HepG2 (cell line): ENCODE data around the gene OGFOD3. TPM values are rescaled to one million over a fixed set of nuclear protein-coding genes. Genes with fewer than 3 reads are reported as not detected.
A peak's percentile ranks its signal among the peaks of the same experiment; 100 is the strongest.

Experiments
- ARID4A ChIP-seq: sonication (generic); formaldehyde crosslinking; IDR thresholded peaks from 2 replicates; pipeline ENCODE4 v1.5.0; 2020; ENCODE audit warnings: mild to moderate bottlenecking, missing genetic modification reagents, borderline replicate concordance
- BHLHE40 ChIP-seq: IDR thresholded peaks from 2 replicates; pipeline ENCODE4 v1.6.1; 2011; ENCODE audit warnings: low read length, improper control_type of control experiment
- CBX1 ChIP-seq: IDR thresholded peaks from one replicate; pipeline ENCODE4 v1.6.1; 2016; ENCODE audit warnings: antibody characterized with exemption, low read depth
- CERS6 ChIP-seq: sonication (generic); formaldehyde crosslinking; IDR thresholded peaks from 2 replicates; pipeline ENCODE4 v1.5.0; 2020; ENCODE audit warnings: missing genetic modification reagents
- EHMT2 ChIP-seq: fragments of 200-600 bp; sonication (generic); IDR thresholded peaks from 2 replicates; pipeline ENCODE4 v1.7.0; 2017; ENCODE audit warnings: antibody characterized with exemption, low read depth, low read length, borderline replicate concordance
- FOSL2 ChIP-seq: sonication (generic); formaldehyde crosslinking; IDR thresholded peaks from 2 replicates; pipeline ENCODE4 v1.4.0; 2020; ENCODE audit warnings: missing genetic modification reagents
- HOXA9 ChIP-seq: sonication (generic); formaldehyde crosslinking; IDR thresholded peaks from 2 replicates; pipeline ENCODE4 v1.8.1; 2022; ENCODE audit warnings: missing genetic modification reagents, mild to moderate bottlenecking, moderate library complexity, borderline replicate concordance
- JUND ChIP-seq: sonication (generic); formaldehyde crosslinking; IDR thresholded peaks from 2 replicates; pipeline ENCODE4 v1.8.0; 2022; ENCODE audit warnings: mild to moderate bottlenecking, missing genetic modification reagents
- KAT8 ChIP-seq: IDR thresholded peaks from 2 replicates; pipeline ENCODE4 v1.6.1; 2016; ENCODE audit warnings: missing genetic modification reagents, missing compliant biosample characterization
- KLF13 ChIP-seq: sonication (generic); formaldehyde crosslinking; IDR thresholded peaks from 2 replicates; pipeline ENCODE4 v1.4.0; 2020; ENCODE audit warnings: mild to moderate bottlenecking, missing genetic modification reagents
- LCORL ChIP-seq, 2 experiments: fragments of 450-650 bp in 1 of 2; sonication (generic) in 1 of 2; formaldehyde crosslinking in 1 of 2; IDR thresholded peaks; 2 replicates each; pipeline versions ENCODE4 v1.5.0 to v1.6.1; 2017 to 2020; ENCODE audit warnings: antibody characterized with exemption in 1 of 2, missing genetic modification reagents in 1 of 2
- MED13 ChIP-seq: sonication (generic); formaldehyde crosslinking; IDR thresholded peaks from 2 replicates; pipeline ENCODE4 v1.5.0; 2020; ENCODE audit warnings: missing genetic modification reagents
- PAX8 ChIP-seq: sonication (generic); formaldehyde crosslinking; IDR thresholded peaks from 2 replicates; pipeline ENCODE4 v1.8.0; 2022; ENCODE audit warnings: mild to moderate bottlenecking, missing genetic modification reagents, borderline replicate concordance
- PTBP1 ChIP-seq: fragments of 200-400 bp; formaldehyde crosslinking; IDR thresholded peaks from 2 replicates; pipeline ENCODE4 v1.6.1; 2018; ENCODE audit warnings: low read length, low read depth; ENCODE audit not compliant: poor library complexity, severe bottlenecking
- ZNF124 ChIP-seq: sonication (generic); formaldehyde crosslinking; IDR thresholded peaks from 2 replicates; pipeline ENCODE4 v1.4.0; 2020; ENCODE audit warnings: missing genetic modification reagents
- ZNF33B ChIP-seq: sonication (generic); formaldehyde crosslinking; IDR thresholded peaks from 2 replicates; pipeline ENCODE4 v1.5.1; 2020; ENCODE audit warnings: mild to moderate bottlenecking, missing genetic modification reagents
- ZNF350 ChIP-seq: sonication (generic); formaldehyde crosslinking; IDR thresholded peaks from 2 replicates; pipeline ENCODE4 v1.4.0; 2020; ENCODE audit warnings: mild to moderate bottlenecking, low read depth, missing genetic modification reagents, borderline replicate concordance
- ZNF354B ChIP-seq: sonication (generic); formaldehyde crosslinking; IDR thresholded peaks from 2 replicates; pipeline ENCODE4 v1.8.0; 2022; ENCODE audit warnings: mild to moderate bottlenecking, missing genetic modification reagents
- ZNF367 ChIP-seq: sonication (generic); formaldehyde crosslinking; IDR thresholded peaks from 2 replicates; pipeline ENCODE4 v1.4.0; 2020; ENCODE audit warnings: missing genetic modification reagents, borderline replicate concordance
- ZNF616 ChIP-seq: sonication (generic); formaldehyde crosslinking; IDR thresholded peaks from 2 replicates; pipeline ENCODE4 v1.5.0; 2020; ENCODE audit warnings: low read depth, mild to moderate bottlenecking, missing genetic modification reagents
- ZNF784 ChIP-seq: sonication (generic); formaldehyde crosslinking; IDR thresholded peaks from 2 replicates; pipeline ENCODE4 v1.5.1; 2020; ENCODE audit warnings: missing genetic modification reagents, mild to moderate bottlenecking, borderline replicate concordance
- polyA plus RNA-seq, 8 experiments: library from polyadenylated mRNA; depleted of rRNA in 3 of 8; stranded (reverse) in 7 of 8; unstranded in 1 of 8; fragments of >200 nt; fragmentation: Illumina TruSeq in 4 of 8; extraction: Trizol in 4 of 8; gene quantifications; 2 replicates each; pipeline versions ENCODE4 v1.2.1 to v1.2.3, GENCODE V29; 2011 to 2016; ENCODE audit warnings: low read depth in 4 of 8, missing spikeins in 1 of 8, mixed read lengths in 1 of 8; ENCODE audit not compliant: insufficient read depth in 1 of 8
- total RNA-seq, 5 experiments: library from RNA; depleted of rRNA; stranded (reverse); fragments of >200 nt; fragmentation: Illumina TruSeq; extraction: Trizol; gene quantifications; 2 replicates each; pipeline ENCODE4 v1.2.3, GENCODE V29; 2016; ENCODE audit warnings: low read depth in 1 of 5
- TF ChIP-seq, protein P1 (sequence below): sonication (generic); formaldehyde crosslinking; conservative IDR thresholded peaks from 2 replicates; pipeline ENCODE4 v1.4.0; 2020; ENCODE audit warnings: missing genetic modification reagents

OGFOD3 gene
- total and polyA plus RNA-seq, 2 of the 13 experiments (the other 11 are each of a cell fraction or from before 2014, with no cell fraction given), result 40.0 to 42.1 TPM

DNA sequence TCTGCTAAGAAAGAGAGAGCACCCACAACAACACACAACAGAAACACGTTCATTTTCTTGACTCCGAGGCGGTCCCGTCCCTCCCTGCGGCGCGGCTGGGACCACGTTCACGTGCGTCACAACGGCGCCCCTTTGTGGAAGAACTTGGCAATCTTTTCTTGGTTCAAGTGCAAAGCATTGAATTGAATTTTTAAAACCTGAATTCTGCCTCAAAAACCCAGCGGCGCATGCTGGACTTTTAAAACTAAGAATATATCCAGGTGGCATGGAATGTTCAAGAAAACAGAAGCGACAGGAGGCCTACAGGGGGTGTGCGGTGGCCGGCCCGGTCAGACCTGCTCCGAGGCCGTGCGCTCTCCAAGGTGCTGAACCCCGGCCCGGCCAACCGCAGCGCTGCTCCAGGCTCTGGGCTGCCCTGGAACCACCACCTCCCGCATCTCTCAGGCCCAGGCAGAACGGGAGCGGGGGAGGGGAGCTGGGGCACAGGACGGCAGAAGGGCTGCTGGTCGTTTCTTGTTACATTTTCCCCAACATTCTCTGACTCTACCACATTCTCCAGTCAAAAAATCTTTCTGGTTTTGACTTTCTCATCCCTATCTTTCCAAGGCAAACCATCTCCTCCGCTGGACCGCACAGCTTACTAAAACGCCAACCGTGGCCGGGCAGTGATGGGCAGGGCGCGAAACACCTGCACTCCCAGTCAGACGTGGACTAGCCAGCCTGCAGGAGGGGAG lies 3.7 kb downstream of the OGFOD3 start (continued):
- TF ChIP-seq FOSL2, result peak; percentile 47; the same call in 1 of the 2 replicates
- peak; percentile 89; the same call in 1 of the 2 replicates for TF ChIP-seq ZNF616 (CRISPR knock-in tag)
- TF ChIP-seq MED13 (CRISPR knock-in tag), result peak; percentile 90
- peak; percentile 87 for TF ChIP-seq KAT8 (CRISPR knock-in tag)
- TF ChIP-seq PAX8, result peak; percentile 70; the same call in 1 of the 2 replicates
- TF ChIP-seq CERS6, result peak; percentile 42; the same call in 1 of the 2 replicates
- peak; percentile 70 for TF ChIP-seq ZNF350 (CRISPR knock-in tag)
- no peak for TF ChIP-seq ZNF33B
- TF ChIP-seq ZNF124, result peak; percentile 98
- TF ChIP-seq LCORL (IDR thresholded peaks at IDR 0.05), result no peak
- 0 out of 2 replicates have a peak, but pooled peaks have one; percentile 49 for TF ChIP-seq LCORL (CRISPR knock-in tag; IDR thresholded peaks at IDR 0.05)
- TF ChIP-seq KLF13 (CRISPR knock-in tag), result peak; percentile 81
- no peak for TF ChIP-seq HOXA9 (CRISPR knock-in tag)
- no peak for TF ChIP-seq CBX1
- TF ChIP-seq, protein P1, sequence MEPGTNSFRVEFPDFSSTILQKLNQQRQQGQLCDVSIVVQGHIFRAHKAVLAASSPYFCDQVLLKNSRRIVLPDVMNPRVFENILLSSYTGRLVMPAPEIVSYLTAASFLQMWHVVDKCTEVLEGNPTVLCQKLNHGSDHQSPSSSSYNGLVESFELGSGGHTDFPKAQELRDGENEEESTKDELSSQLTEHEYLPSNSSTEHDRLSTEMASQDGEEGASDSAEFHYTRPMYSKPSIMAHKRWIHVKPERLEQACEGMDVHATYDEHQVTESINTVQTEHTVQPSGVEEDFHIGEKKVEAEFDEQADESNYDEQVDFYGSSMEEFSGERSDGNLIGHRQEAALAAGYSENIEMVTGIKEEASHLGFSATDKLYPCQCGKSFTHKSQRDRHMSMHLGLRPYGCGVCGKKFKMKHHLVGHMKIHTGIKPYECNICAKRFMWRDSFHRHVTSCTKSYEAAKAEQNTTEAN (CRISPR knock-in tag), result peak; percentile 95
- peak; percentile 23; the same call in 1 of the 2 replicates for TF ChIP-seq BHLHE40
- peak; percentile 82; the same call in 1 of the 2 replicates for TF ChIP-seq ARID4A (CRISPR knock-in tag)
- TF ChIP-seq EHMT2, result peak; percentile 99; the same call in 1 of the 2 replicates
- peak; percentile 96; the same call in 1 of the 2 replicates for TF ChIP-seq ZNF367
- TF ChIP-seq PTBP1, result peak; percentile 50
- TF ChIP-seq JUND (CRISPR knock-in tag), result no peak
- no peak for TF ChIP-seq ZNF354B (CRISPR knock-in tag)
- peak; percentile 74; the same call in 1 of the 2 replicates for TF ChIP-seq ZNF784 (CRISPR knock-in tag)
